HG02852 (cell line): ENCODE results near the gene DPP6.

Source experiments
- ATAC-seq: cut with Tn5 transposase; IDR thresholded peaks from one replicate; pipeline ENCODE4 v1.9.1; 2021; ENCODE audit warnings: mild to moderate bottlenecking, moderate library complexity; ENCODE audit not compliant: unreplicated experiment

Gene DPP6

DNA sequence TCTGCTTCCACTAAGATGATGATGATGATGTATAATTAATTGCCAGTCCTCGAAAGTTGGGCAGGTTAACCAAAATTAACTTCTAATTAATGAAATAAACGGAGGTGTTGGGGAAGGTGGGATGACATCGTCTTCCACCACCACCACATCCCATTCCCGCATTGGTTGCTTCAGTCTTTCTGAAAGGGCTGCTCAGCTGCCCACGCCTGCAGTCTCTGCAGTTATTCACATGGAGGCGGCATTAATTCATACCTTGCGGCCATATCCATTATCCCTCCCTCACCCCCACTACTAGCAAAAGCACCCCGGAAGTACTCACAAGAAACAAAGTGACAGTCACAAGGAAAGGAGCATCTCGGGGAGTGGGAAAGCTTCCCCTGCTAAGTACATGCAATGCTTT, 387.9 kb downstream of the DPP6 start:
- no peak for ATAC-seq

DNA sequence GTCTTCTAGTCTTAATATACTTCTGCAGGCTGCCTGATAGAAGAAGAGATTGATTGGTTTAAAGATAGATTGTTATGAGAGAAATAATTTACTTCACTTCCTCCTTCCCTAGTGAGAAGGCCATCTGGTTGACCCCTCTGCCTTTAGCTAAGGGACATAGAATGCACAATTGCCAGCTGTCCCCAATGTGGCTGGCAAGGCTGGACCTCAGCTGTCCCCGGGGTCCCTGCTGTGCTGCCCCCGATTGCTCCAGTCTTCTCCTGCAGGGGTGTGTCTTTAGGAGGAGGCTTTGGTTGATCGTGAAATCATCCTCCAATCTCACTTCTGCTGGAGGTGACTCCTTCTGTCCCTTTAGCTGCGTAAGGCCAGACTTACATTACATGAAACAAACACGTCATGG, 388.5 kb downstream of the DPP6 start:
- ATAC-seq, result no peak

- ATAC-seq, result no peak
Observed at GRCh38 chr7:154441811-154442210, 389.6 kb downstream of the DPP6 start.

DNA sequence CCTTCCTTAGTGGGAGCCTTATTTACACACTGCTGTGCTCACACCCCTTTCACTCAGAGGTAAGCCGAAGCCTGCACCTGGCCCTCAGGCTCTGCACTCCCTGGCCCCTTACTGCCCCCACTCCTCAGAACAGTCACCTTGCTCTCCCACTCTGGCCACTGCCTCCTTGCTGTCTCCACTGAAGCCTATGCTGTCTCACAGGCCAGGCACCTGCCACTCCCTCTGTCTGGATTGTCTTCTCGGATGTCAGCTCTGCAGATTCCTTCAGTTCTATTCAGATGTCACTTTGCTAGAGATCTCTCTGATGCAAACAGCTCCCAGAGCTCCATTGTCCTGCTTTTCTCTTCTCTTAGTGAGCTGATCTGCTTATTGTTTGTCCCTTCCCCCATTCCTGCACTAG, 390.7 kb downstream of the DPP6 start:
- no peak for ATAC-seq

DNA sequence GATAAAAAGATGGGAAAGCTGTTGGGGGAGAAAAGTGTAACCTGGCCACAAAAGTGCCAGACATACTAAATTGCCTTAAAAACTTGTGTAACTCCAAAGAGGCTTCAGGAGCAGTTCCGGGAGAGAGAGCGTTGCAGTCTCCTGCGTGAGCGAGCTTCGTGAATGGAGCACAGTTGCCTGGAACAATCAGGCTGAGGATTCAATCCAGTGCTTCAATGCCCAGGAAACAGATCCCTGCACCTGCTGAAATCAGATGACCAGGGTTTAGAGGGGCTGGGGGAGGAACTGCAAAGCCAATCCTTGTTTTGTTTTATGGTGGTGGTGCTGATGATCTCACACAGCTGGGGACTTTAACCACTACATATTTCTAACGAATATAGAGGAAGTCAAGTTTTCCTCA, 398.3 kb downstream of the DPP6 start:
- ATAC-seq, result no peak

DNA sequence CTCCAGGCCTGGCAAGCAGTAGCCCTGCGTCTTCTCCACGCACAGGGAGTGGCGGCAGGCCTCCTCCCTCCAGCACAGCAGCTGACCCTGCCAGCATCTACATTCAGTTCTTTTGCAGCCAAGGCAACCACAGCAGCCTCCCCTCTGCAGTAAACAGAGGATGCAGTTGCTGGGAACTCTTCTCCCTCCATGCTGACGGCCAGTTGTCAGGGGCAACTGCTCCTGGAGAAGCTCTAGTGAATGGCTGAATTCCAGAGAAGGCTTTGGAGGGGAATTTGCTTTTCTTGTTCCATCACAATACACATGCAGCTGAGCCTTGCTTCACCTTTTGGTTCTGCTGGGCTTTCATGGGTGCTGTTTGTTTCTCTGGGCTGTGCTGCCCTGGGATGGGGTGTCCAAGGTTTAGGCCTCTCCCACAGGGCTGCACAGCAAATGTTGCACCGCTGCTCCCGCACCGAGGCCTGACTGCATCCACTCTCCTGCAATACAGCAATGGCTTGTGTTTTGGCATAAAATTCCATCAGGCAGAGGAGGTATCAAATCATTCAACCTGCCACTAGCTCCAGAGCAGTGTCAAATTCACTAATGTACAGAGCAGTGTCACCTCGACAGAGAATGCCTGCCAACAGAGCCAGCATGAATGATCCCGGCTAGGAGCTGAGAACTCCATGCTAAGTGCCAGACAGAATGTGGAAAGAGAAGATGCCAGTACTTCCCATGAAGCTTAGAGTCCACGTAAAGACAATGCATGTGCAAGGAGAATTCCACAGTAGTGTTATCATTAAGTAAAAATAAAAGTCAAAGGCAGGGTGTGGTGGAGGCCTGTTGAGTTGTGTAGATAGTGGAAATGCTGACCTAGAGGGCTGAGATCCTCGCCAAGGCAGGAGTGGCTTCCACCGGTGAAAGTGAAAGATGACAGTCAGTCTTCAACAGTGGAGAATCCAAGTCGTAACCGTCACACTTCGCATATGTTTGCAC, 399.6 kb downstream of the DPP6 start:
- ATAC-seq, result no peak

DNA sequence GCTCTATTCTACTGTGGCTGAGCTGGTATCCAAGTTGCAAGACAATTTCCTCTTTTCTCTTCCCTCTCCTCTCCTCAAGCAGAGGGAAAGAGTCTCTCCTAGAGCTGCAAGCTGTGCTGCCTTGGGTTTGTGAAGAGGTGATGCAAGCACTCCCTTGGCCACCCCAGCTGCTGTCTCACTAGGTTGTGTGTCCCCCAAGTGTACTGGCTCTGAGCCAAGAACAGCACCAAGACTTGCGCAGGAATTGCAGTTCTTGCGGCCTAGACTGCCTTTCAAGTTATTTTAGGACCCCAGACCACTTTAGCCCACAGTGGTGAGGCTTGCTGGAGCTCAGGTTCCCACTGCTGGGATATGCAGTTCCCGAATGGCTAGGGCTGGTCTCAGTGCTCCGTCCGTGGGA, 411.6 kb downstream of the DPP6 start:
- no peak for ATAC-seq

DNA sequence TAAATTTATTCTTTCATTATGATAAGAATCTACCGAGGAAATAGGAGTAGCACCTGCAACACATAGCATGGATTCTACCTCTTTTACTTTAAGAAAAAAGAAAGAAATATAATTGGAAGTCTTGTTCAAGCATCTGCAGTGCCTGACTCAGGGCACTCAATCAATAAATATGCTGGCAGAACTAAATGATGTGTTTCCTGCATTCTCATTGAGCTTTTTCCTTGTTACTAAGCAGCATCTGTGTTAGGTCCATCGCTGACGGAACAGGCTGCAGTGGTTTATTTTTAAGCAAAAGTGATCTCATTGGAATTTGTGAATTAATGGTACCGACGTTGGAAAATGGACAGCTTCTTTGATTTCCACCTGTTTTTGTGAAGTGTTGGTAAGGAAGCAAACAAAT, 417.5 kb downstream of the DPP6 start:
- no peak for ATAC-seq

- no peak for ATAC-seq
Observed at GRCh38 chr7:154472343-154472742, 420.1 kb downstream of the DPP6 start.

- no peak for ATAC-seq
Observed at GRCh38 chr7:154473360-154473759, 421.2 kb downstream of the DPP6 start.

GRCh38 chr7:154474903-154475520, 422.8 kb downstream of the DPP6 start:
- ATAC-seq, result no peak

DNA sequence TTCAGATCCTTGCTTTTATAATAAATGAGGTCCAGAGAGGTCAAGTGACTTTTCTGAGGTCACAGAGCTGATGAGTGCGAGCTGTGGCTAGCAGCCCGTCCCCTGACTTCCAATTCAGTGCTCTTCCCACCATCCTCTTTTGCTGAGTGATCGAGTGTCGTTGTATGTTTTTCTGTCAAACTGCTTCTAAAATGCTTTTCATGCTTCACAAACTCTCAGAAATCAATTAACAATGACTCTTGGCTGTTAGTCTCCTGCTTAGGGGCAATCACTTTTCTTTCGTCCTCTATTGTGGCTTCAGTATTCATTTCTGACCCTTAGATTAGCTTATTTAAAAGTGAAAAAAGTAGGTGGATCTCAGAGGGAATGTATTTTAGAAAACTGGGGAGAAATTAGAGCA, 423.7 kb downstream of the DPP6 start:
- no peak for ATAC-seq

GRCh38 chr7:154480817-154481216, 428.6 kb downstream of the DPP6 start:
- ATAC-seq, result no peak

GRCh38 chr7:154482863-154483262, 430.7 kb downstream of the DPP6 start:
- no peak for ATAC-seq

DNA sequence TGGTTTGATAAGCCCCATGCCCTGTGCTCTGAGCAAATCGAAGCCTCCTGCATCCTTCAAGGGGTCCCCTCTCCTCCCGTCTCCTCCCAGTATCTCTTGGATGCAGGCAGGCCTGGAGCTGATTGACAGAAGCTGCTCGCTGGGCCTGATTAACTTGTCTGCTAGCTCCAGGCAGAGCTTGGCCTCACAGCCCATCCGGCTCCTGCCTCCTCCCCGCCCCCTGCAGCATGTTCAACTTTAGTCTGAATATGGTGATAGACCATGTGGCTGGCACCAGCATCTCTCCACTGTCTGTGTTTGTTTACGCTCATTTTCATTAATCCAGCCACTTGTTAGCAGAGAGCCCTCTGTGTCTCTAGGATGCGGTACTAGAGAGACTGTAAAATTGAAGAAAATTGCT, 432.2 kb downstream of the DPP6 start:
- no peak for ATAC-seq

GRCh38 chr7:154484943-154485342, 432.7 kb downstream of the DPP6 start:
- ATAC-seq, result no peak

- ATAC-seq, result no peak
Observed at GRCh38 chr7:154489897-154490296, 437.7 kb downstream of the DPP6 start.

- ATAC-seq, result no peak
Observed at GRCh38 chr7:154493594-154493993, 441.4 kb downstream of the DPP6 start.

DNA sequence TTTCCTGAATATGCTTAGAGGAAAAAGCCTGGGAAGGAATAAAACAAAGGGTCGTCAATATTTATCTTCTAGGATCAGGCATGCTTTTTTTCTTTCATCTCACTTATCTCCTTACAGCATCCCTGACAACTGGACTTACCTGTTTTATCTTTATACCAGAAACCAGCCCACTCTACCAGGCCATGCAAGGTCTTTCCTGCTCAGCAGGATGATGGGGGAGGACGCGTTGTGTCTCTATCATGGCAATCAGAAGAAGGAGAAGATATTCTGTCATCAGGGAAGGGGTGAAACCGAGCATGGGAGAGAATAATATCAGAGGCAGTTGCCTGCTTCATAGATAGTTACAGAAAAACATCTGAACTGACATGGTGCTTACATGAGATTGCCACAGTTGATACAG, 445.6 kb downstream of the DPP6 start:
- ATAC-seq, result no peak

DNA sequence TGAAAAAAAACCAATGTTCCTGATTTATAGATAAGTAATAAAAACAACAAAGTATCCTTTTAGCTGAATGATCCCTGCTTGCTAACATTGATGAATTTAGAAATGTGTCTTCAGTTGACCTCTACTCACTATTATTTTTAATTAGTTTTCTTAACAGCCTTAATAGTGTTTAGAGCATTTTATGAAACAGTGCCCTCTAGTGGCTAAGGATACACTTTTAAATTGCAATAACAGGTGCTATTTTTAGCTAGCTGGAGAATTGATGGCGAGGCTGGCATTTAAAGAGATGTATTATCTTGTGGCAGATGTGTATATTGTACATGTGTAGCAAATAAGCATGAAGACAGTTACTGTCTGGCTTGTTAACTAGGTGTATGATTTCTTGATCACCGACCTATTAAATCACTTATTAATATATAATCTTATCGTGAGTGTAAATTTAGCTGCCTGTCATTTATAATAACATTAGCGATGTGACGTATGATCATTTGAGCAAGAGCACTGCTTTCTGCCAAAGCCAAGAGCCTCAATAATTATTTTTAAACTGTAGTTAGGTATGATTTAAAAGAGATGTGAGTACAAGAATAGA, 451.9 kb downstream of the DPP6 start:
- no peak for ATAC-seq

- no peak for ATAC-seq
Observed at GRCh38 chr7:154504918-154505317, 452.7 kb downstream of the DPP6 start.

- ATAC-seq, result no peak
Observed at GRCh38 chr7:154505362-154505761, 453.2 kb downstream of the DPP6 start.
